SIG-M5 treated with dmso at 0.1 percent for 504 hours (cell line): ENCODE results near the gene ZNF77.
"Not testable (repeated sequence)": the region's sequence is repeated elsewhere in the genome, so short reads cannot be mapped to it uniquely, and the experiment has no call there.

Experiments
- DNase-seq: peaks from one replicate; lab custom pipeline; 2025; ENCODE audit not compliant: unreplicated experiment; lab: John Stamatoyannopoulos, UW

Gene ZNF77

GRCh38 chr19:2922987-2923386 is 21.8 kb downstream of the ZNF77 start:
- DNase-seq: no peak

GRCh38 chr19:2917275-2918184 is 27.2 kb downstream of the ZNF77 start:
- no peak for DNase-seq

- DNase-seq: no peak
These were observed 32.5 kb downstream of the ZNF77 start for GRCh38 chr19:2912306-2912705.

GRCh38 chr19:2906631-2907195 is 38.1 kb downstream of the ZNF77 start:
- DNase-seq: no peak

GRCh38 chr19:2905918-2906519 is 38.8 kb downstream of the ZNF77 start:
- no peak for DNase-seq

- not testable (repeated sequence) for DNase-seq
These were observed 41.4 kb downstream of the ZNF77 start for GRCh38 chr19:2903326-2903725.

- DNase-seq: no peak
These were observed 42.1 kb downstream of the ZNF77 start for GRCh38 chr19:2902590-2903218.

- peak; percentile 95 for DNase-seq
These were observed 44.2 kb downstream of the ZNF77 start, which contains the start of gene ZNF57 for GRCh38 chr19:2900296-2901252. TSS of gene ZNF57 (plus strand) at chr19:2900928. CDS start at chr19:2901046, 118 bp downstream.

GRCh38 chr19:2896694-2897093 is 48.1 kb downstream of the ZNF77 start:
- DNase-seq: no peak

- DNase-seq: not testable (repeated sequence)
These were observed 54.2 kb downstream of the ZNF77 start for GRCh38 chr19:2890531-2890930.

- no peak for DNase-seq
These were observed 56.0 kb downstream of the ZNF77 start for GRCh38 chr19:2888731-2889224.

- DNase-seq: peak; percentile 67
These were observed 57.3 kb downstream of the ZNF77 start for GRCh38 chr19:2887391-2887914.

- DNase-seq: no peak
These were observed 59.0 kb downstream of the ZNF77 start for GRCh38 chr19:2885736-2886135.

- DNase-seq: no peak
These were observed 60.9 kb downstream of the ZNF77 start for GRCh38 chr19:2883686-2884439.
